Raji (cell line): ENCODE results near the gene S100PBP.

Experiments used
- POLR2A ChIP-seq: IDR thresholded peaks from 2 replicates; pipeline ENCODE4 v1.6.1; 2011; ENCODE audit warnings: low read depth, low read length, control low read depth; ENCODE audit not compliant: insufficient read depth

The S100PBP gene

GRCh38 chr1:32903991-32904785 lies 86.7 kb downstream of the S100PBP start:
- no peak for TF ChIP-seq POLR2A

- no peak for TF ChIP-seq POLR2A
Measured at GRCh38 chr1:32904797-32905196, 87.3 kb downstream of the S100PBP start.

- TF ChIP-seq POLR2A: no peak
Measured at GRCh38 chr1:32906654-32907053, 89.2 kb downstream of the S100PBP start.

GRCh38 chr1:32907435-32907834 lies 90.0 kb downstream of the S100PBP start:
- TF ChIP-seq POLR2A: no peak
